Tibial nerve (tissue), 4 donors: ENCODE data around the gene SH2D5. TPM values are rescaled to one million over a fixed set of nuclear protein-coding genes. Genes with fewer than 3 reads are reported as not detected.

Source experiments
- DNase-seq, 2 donors: peaks; one replicate each; pipeline ENCODE4 v3.0.0-alpha.2; 2019; ENCODE audit warnings: low spot score in 2 of 2
- H3K27ac ChIP-seq, 4 donors: fragments of 200-600 bp; sonication (generic) in 3 of 4; one replicate each; pipeline ENCODE4 v1.5.1; 2017 to 2019; ENCODE audit warnings: mild to moderate bottlenecking in 1 of 4
- H3K27me3 ChIP-seq, 2 donors: fragments of 200-600 bp; sonication (generic) in 1 of 2; one replicate each; pipeline versions ENCODE4 v1.5.1 to v1.6.0; 2017 to 2019
- H3K36me3 ChIP-seq, 3 donors: fragments of 200-600 bp; sonication (generic); one replicate each; pipeline ENCODE4 v1.5.1; 2018 to 2019
- H3K4me1 ChIP-seq, 4 donors: fragments of 200-600 bp; sonication (generic) in 3 of 4; one replicate each; pipeline ENCODE4 v1.5.1; 2017 to 2019
- H3K4me3 ChIP-seq, 4 donors: fragments of 200-600 bp; sonication (generic) in 3 of 4; one replicate each; pipeline ENCODE4 v1.5.1; 2017 to 2019; ENCODE audit warnings: mild to moderate bottlenecking in 1 of 4, moderate library complexity in 1 of 4
- H3K9me3 ChIP-seq, 4 donors: fragments of 200-600 bp; sonication (generic) in 3 of 4; one replicate each; pipeline ENCODE4 v1.5.1; 2017 to 2019
- EP300 ChIP-seq, 2 donors: sonication (generic); formaldehyde crosslinking; IDR thresholded peaks; one replicate each; pipeline ENCODE4 v1.6.1; 2017; ENCODE audit warnings: antibody characterized with exemption in 2 of 2, mild to moderate bottlenecking in 1 of 2
- POLR2A ChIP-seq, 2 donors: fragments of 450-650 bp; IDR thresholded peaks; one replicate each; pipeline ENCODE4 v1.6.1; 2017; ENCODE audit warnings: antibody characterized with exemption in 2 of 2, mild to moderate bottlenecking in 2 of 2, moderate library complexity in 2 of 2
- WGBS, 2 donors: methylation state at CpG; one replicate each; pipeline ENCODE4 v1.1.5; 2018; 5-methylcytosine and 5-hydroxymethylcytosine counted together
- total RNA-seq, 4 donors: library from RNA; depleted of rRNA; stranded (reverse); fragments of >200 nt; gene quantifications; one replicate each; pipeline ENCODE4 v1.1.0, GENCODE V29; 2016
- TF ChIP-seq, protein P1 (sequence below), 5 experiments: fragments of 200-600 bp in 3 of 5; fragments of 450-650 bp in 2 of 5; sonication (generic) in 3 of 5; IDR thresholded peaks; one replicate each; pipeline ENCODE4 v1.5.1; 2016 to 2019; ENCODE audit warnings: antibody characterized with exemption in 5 of 5, mild to moderate bottlenecking in 3 of 5, moderate library complexity in 2 of 5

SH2D5 gene
- total RNA-seq, 4 donors from 2014 or later = not detected

DNA sequence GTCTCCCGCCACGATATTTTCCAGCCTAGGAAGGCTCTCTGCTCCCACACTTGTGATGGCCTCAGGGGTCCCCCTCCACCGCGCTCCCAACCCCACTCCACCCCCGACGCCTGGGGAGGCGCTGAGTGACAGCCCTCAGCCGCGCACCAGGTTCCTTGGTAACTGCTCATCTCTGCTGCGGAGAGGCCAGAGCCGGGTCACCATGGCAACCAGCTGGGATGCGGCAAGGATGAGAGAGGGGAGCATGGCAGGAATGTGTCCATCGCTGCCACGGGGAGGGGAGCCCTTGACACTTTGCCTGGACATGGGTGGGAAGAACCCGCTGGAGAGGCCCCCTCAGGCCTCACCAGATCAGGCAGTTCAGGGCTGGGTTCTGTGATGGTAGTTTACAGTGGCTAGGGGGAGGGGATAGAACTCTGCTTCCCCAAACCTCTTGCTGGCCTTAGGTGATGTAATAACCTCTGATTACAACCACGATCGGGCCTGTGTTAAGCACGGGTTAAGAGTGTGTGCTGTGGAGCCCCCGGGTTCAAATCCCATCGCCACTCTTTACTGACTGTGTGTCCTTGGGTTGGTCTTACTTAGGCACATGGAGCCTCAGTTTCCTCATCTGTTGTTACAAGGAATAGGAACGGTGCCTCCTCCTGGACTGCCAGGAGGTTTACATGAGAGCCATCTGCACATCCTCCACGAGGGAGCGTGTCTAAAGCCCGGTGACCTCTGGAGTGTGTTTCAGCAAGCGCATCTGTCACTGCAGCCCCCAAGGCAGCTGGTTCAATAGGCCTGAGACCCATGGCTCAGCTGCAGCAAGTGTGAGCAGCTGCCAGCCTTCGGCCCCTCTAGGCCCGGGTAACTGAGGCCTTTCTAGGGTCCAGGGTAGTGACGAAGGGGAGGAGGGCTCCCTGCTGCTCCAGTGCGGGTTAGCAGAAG is 21.0 kb downstream of the SH2D5 start:
- TF ChIP-seq EP300 (IDR thresholded peaks at IDR 0.05) = no peak
- no peak for TF ChIP-seq POLR2A (IDR thresholded peaks at IDR 0.05)
- TF ChIP-seq, protein P1, sequence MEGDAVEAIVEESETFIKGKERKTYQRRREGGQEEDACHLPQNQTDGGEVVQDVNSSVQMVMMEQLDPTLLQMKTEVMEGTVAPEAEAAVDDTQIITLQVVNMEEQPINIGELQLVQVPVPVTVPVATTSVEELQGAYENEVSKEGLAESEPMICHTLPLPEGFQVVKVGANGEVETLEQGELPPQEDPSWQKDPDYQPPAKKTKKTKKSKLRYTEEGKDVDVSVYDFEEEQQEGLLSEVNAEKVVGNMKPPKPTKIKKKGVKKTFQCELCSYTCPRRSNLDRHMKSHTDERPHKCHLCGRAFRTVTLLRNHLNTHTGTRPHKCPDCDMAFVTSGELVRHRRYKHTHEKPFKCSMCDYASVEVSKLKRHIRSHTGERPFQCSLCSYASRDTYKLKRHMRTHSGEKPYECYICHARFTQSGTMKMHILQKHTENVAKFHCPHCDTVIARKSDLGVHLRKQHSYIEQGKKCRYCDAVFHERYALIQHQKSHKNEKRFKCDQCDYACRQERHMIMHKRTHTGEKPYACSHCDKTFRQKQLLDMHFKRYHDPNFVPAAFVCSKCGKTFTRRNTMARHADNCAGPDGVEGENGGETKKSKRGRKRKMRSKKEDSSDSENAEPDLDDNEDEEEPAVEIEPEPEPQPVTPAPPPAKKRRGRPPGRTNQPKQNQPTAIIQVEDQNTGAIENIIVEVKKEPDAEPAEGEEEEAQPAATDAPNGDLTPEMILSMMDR (IDR thresholded peaks at IDR 0.05) = no peak

DNA sequence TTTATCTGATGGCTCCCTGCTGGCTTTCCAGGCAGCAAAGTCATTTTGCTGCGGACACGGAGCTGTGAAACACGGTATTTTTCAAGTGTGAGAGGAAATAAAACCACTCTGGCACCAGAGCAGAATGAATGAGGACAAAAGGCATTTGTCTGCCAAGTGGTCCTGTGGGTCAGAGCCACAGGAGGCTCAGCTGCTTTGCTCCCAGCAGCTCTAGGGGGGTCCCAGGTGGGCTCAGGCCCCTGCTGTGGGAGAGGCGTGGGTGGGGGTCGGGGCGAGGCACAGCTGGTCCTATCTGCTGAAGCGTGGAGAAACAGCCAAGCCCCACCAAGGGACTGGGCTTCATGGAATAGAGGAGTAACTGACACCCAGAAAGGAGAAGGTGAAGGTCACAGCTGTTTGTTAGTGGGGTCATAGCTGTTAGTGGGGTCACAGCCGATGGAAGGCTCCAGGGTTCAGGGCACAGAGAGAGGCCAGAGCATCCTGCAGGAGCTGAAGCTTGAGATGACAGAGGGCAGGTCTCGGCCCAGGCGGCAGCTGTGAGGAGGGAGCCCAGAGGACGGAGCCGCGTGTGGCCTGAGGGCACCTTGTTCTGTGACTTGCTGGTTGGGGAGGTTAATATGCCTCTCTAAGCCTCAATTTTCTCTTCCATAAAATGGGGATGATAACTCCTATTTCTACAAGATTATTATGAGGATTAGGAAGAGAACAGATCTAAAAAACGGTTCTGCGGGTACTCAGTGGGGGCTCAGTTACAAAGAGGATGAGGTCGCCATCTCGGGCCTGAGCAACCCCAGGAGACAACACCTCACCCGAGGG is 21.8 kb downstream of the SH2D5 start:
- TF ChIP-seq EP300 (IDR thresholded peaks at IDR 0.05) = no peak
- TF ChIP-seq, protein P1 (IDR thresholded peaks at IDR 0.05) = no peak
- TF ChIP-seq POLR2A (IDR thresholded peaks at IDR 0.05) = no peak
- H3K9me3 ChIP-seq = no peaks in the 10 kb centered on the region
- no peaks in the 10 kb centered on the region for H3K36me3 ChIP-seq
- no peak overlapping the region for H3K27ac ChIP-seq
- DNase-seq = no peak
- H3K4me3 ChIP-seq = no peak overlapping the region
- H3K4me1 ChIP-seq = no peaks in the 10 kb centered on the region
- WGBS, 2 donors = 43 to 44% methylated on average over 18 of the region's 18 CpGs
- H3K27me3 ChIP-seq = peaks cover 0 to 14% of the 10 kb centered on the region in 2 donors

More for the DNA sequence above, 21.0 kb downstream of the SH2D5 start:
- H3K27me3 ChIP-seq = peaks cover 0 to 23% of the 10 kb centered on the region in 2 donors
- no peaks in the 10 kb centered on the region for H3K36me3 ChIP-seq
- no peak overlapping the region for H3K4me3 ChIP-seq
- 73 to 78% methylated on average over 27 to 29 of the region's 29 CpGs for WGBS, 2 donors
- H3K9me3 ChIP-seq = no peaks in the 10 kb centered on the region
- H3K27ac ChIP-seq = no peak overlapping the region
- DNase-seq = no peak
- no peaks in the 10 kb centered on the region for H3K4me1 ChIP-seq

DNA sequence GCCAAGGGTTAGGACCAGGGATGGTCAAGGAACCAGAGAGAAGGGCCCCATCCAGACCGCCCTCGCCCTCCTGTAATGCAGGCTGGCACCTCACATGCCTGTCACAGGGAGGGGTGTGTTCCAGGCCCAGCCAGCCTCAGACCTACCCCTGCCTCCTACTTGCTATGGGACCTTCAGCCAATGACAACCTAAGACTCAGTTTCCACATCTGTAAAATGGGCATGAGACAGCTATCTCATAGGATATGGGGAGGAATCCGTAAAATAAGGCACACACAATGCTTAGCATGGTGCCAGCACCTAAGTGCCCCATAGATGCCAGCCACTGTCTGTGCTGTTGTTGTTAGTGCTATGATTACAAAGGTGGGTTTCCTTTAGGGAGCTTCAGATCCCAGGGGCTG is 22.6 kb downstream of the SH2D5 start:
- Histone ChIP-seq H3K36me3 (no peaks in the 10 kb centered on the region), H3K27ac (no peak overlapping the region), H3K9me3 (no peaks in the 10 kb centered on the region), H3K4me3 (no peak overlapping the region), H3K4me1 (no peaks in the 10 kb centered on the region), H3K27me3 (peaks cover 0 to 10% of the 10 kb centered on the region in 2 donors)
- TF ChIP-seq EP300 (IDR thresholded peaks at IDR 0.05) (no peak), POLR2A (IDR thresholded peaks at IDR 0.05) (no peak)
- TF ChIP-seq, protein P1 (IDR thresholded peaks at IDR 0.05) = no peak
- DNase-seq = no peak
- WGBS, 2 donors = 88 to 91% methylated on average over 3 of the region's 3 CpGs

DNA sequence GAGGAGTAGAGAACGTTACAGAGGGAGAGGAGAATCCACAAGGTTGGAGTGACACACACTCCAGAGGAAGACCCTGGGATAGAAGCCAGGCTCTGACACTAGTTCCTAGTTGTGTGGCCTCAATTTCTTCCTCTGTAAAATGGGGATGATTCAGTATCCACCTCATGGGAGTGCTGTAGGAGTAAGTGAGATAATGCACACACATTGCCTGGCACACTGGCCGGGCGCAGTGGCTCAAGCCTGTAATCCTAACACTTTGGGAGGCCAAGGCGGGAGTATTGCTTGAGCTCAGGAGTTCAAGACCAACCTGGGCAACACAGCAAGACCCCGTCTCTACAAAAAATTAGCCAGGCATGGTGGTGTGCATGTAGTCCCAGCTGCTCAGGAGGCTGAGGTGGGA is 23.6 kb downstream of the SH2D5 start:
- 79 to 80% methylated on average over 5 of the region's 5 CpGs for WGBS, 2 donors
- Histone ChIP-seq H3K4me3 (no peak overlapping the region), H3K9me3 (no peaks in the 10 kb centered on the region), H3K27ac (no peak overlapping the region), H3K4me1 (no peaks in the 10 kb centered on the region), H3K36me3 (no peaks in the 10 kb centered on the region), H3K27me3 (peaks cover 0 to 10% of the 10 kb centered on the region in 2 donors)
- DNase-seq = no peak
- TF ChIP-seq, protein P1 (IDR thresholded peaks at IDR 0.05) = no peak
- TF ChIP-seq EP300 (IDR thresholded peaks at IDR 0.05) = no peak
- no peak for TF ChIP-seq POLR2A (IDR thresholded peaks at IDR 0.05)
